T follicular helper cell (primary cell): Measurements from ENCODE around the gene CAPZA1.
"Not testable (repeated sequence)": the region's sequence is repeated elsewhere in the genome, so short reads cannot be mapped to it uniquely, and the experiment has no call there.

Experiments used
- DNase-seq: peaks from one replicate; pipeline ENCODE4 v3.0.0-alpha.2; 2020; ENCODE audit warnings: low read depth

Gene CAPZA1

DNA sequence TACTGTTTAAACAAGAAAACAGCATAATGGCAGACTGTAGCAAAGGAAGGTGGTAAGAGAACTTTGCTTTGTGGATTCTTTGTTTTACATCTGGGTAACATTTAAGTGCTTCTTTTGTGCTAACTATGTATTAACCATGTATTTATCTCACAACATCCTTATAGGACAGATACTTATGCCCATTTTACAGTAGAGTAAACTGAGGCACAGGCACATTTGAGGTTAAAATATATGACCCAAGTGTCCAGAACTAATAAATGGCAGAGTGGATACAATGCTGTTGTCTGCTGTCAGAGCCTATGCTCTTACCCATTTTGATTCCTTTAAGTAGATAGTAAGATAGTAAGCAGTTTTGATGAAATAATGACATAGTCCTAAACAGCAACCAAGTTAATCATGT is 7.3 kb downstream of the CAPZA1 start:
- DNase-seq, result no peak

DNA sequence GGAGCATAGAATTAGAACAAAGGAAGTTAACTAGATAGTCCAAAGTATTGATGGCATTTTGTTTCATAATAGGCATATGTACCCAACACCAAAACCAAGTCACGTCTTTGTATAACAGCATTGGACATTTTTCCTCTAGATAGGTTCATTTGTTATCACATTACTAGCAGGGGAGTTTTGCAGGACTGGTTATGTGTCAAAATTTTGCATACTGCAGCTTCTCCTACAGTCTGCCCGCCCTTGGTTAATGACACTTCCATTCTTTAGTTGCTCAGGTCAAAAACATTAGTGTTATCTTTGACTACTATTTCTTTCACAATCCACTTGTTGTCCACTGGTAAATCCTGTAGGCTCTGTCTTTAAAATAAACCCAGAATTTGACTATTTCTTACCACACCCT is 8.9 kb downstream of the CAPZA1 start:
- DNase-seq, result no peak

DNA sequence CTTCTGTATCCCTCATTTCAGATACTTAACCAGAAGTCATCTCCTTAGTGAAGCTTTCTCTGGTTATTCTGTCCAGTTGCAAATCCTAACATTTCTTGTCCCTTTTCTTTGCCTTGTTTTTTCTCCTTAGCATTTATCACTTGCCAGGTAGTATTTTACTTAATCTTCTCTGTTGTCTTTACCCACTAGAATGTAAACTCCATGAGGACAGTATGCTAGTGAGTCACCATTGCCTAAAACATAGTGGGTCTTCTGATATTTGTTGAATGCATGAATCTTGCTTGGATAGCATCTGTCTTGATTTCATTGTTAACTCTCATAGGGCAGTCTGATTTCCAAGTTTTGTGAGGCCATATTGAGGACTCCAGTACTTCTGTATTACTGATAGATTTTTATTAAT is 9.6 kb downstream of the CAPZA1 start:
- no peak for DNase-seq

DNA sequence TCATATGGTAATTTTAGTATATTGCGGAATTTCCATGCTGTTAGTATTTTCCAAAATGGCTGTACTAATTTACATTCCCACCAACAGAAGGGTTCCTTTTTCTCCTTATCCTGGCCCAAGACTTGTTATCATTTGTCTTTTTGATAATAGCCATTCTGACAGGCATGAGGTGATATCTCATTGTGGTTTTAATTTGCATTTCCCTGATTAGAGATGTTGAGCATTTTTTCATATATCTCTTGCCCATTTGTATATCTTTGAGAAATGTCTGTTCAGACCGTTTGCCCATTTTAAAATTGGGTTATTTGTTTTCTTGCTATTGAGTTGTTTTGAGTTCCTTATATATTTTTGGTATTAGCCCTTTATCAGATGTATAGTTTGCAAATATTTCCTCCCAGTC is 14.0 kb downstream of the CAPZA1 start:
- no peak for DNase-seq

DNA sequence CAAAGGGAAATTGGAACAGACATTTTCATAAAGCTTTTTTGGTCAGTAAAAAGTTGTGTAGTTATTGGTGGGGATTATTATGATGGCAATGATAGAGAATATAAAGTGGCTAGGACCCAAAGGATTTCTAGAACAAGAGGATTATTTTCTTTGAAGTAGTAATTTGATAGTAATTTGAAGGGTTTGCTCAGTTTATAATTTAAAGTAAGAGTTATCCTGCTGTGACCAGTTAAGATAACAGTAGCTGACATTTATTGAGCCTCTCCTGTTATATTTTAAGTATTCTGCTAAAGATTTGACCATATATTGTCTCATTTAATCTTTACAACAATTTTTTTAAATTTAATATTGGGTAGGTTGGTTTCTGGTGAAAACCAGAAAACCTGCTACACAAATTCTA is 14.7 kb downstream of the CAPZA1 start:
- DNase-seq, result no peak

DNA sequence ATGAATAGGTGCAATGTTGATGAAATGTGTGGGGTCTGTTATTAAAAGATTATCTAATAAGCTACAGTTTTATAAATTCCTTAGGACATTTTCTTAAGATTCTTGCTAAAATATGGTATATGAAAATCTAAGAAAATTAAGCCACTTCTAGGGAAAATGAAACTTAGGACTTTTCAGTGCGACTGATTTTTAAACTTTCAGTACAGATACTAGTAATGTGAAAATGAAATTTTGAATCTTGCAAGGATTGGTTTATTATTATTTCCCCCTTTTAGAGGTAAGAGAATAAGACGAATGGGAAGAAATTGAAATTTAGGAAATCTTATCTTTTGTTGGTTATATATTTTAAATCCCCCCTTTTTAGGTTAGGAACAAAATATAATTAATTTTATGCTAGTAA is 16.4 kb downstream of the CAPZA1 start:
- DNase-seq, result no peak

DNA sequence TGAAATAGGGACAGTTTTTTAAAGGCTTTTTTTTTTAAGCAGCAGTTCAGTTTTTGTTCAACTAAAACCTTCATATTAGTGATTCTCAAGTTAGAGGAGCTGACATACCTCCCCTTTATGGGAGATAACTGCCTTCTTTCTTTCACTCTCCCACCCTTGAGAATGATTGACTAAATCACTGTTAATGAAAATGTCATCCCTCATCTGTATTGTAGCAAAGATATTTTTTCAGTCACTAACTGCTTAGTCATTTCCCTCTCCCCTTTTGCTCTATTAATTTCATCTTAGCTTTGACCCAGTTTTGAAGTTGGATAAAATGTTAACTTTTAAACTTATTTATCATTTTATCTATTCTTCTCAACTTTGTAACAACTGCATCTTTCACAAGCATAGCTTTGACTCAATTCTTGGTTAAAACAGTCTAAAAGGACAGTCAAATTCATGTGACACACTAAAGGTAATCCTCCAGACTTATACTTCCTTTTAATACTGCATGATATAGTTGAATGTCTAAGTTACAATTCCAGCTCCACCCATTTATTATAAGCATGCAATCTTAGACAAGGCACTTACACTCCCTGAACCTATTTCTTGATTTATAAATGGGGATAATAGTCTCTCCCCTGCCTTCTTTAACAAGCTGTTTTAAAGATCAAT is 17.1 kb downstream of the CAPZA1 start:
- DNase-seq, result no peak

DNA sequence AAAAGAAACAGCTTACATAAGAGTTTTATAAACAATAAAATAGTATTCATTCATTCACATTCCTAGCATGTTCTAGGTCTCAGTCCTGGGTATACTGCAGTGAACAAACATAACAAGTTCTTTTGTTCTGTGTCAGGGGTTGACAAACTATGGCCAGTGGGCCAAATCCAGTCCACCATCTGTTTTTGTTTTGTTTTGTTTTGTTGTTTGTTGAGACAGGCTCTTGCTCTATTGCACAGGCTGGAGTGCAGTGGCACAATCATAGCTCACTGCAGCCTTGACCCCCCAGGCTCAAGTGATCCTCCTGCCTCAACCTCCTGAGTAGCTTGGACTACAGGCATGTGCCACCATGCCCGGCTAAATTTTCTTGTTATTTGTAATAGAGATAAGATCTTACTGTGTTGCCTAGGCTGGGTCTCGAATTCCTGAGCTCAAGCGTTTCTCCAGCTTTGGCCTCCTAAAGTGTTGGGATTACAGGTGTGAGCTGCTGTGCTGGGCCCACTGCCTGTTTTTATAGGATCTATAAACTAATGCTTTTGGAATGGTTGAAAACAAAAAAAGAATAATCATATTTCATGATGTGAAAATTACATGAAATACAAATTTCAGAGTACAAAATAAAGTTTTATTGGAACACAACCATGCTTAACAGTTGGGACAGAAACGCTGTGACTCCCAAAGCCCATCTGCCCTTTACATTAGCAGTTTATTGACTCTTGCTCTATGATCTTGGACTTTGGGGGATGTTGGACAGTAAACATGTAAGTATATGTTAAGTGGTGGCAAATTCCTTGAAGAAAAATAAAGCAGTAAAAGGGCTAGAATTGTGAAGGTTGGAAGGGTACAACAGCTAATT is 17.9 kb downstream of the CAPZA1 start:
- DNase-seq, result no peak

DNA sequence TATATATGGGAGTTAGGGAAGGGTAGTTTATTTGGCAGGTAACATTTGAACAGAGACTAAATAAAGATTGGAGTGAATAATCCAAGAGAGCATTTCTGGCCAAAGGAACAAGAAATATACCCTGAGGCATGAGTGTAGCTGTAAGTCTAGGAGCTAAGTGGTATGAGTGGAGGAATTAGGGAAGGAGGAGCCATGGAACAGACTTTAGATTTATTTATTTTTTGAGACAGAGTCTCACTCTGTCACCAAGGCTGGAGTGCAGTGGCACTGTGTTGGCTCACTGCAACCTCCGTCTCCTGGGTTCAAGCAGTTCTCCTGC is 18.4 kb downstream of the CAPZA1 start:
- no peak for DNase-seq

DNA sequence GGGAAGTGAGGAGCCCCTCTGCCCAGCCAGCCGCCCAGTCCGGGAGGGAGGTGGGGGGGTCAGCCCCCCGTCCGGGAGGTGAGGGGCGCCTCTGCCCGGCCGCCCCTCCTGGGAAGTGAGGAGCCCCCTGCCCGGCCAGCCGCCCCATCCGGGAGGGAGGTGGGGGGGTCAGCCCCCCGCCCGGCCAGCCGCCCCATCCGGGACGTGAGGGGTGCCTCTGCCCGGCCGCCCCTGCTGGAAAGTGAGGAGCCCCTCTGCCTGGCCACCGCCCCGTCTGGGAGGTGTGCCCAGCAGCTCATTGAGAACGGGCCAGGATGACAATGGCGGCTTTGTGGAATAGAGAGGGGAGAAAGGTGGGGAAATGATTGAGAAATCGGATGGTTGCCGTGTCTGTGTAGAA is 20.8 kb downstream of the CAPZA1 start:
- DNase-seq, result not testable (repeated sequence)

DNA sequence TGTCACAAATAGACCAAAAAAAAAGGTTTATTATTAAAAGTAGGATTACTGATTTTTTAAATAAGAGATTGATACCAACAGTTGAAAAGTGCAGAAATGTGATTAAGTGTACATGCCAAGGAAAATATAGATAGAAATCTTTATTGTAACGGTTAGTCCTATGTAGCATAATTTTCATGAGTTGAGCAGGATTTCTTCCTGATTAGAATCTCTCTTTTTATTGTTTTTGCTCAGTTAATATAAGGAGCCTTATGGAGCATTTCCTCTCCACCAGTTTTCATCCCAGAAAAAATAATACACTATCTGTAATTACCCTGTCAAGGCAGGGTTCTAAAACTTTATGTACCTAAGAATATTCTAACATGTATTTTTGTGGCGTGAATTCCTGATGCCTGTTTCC is 23.4 kb downstream of the CAPZA1 start:
- DNase-seq, result no peak

DNA sequence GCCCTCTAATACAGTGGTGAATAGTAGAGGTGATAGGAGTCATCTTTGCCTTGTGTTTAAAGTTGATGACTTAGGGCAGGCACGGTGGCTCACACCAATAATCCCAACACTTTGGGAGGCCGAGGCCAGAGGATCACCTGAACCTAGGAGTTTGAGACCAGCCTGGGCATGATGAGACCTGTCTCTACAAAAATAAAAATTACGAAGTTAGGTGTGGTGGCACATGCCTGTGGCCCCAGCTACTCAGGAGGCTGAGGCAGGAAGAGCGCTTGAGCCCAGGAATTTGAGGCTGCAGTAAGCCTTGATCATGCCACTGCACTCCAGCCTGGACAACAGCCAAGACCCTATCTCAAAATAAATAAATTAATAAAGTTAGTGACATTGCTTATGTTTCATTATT is 26.6 kb downstream of the CAPZA1 start:
- DNase-seq, result no peak

DNA sequence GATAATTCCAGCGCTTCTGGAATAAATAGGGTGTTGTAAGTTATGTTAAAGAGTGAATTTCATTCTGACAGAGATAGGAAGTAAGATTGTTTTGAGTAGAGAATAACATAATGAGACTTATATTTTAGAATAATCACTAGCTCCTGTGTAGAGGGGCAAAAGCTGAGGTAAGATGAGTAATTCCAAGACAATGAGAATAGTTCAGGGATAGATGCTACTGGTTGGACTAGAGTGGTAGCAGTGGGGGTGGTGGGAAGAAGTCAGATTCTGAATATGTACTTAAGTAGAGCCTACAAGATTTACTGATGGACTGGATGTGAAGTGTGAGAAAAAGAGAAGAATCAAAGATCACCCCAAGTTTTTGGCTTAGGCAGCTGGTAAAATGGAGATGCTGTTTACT is 31.6 kb downstream of the CAPZA1 start:
- DNase-seq, result no peak

DNA sequence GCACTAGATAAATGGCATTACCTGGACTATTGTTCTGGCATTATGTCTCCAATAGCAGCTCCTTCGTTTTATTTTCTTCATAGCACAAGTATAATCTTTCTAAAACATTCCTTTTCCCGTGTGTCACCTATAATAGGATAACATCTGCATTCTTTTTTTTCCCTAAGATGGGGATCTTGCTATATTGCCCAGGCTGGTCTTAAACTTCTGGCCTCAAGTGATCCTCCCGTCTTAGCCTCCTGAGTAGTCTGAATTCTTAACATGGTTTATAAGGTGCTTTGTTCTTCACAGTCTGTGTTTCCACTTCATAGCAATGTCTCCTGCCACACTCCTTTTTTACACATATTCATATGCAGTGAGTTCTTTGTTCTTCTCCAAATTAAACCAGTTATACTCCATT is 46.2 kb downstream of the CAPZA1 start:
- no peak for DNase-seq

DNA sequence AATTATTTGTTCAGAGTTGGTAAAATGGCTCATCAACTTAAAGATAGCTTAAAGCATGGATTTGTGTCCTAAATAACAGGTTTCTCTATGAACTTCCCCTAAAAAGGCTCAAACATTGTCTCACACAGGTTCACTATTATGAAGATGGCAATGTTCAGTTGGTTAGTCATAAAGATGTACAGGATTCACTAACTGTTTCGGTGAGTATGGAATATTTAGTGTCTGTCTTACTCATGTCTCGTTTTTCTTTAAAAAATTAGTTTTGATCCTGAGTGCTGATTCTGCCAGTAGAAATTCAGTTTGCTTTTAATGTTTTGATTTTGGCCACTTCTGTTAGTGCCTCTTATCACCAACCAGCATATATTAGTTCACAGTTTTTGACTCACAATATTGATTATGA is 47.3 kb downstream of the CAPZA1 start:
- no peak for DNase-seq

DNA sequence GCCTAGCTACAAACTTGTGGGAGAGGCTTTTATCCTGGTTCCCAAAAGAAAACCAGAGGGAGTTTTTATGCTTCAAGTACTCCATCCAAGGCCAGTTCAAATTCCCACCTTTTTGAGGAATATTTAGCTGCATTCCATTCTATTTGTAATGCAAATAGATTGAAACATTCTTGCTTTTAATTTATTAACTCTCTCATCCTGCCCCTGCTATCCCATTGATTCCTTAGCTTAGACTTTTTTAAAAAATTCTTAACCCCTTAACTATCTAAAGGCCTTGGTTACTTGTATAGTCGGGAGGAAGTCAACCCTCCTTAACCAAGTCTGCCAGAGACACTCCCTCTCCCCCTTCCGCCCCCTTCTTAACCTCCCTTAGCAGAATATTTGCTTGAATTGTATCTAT is 52.4 kb downstream of the CAPZA1 start:
- no peak for DNase-seq

DNA sequence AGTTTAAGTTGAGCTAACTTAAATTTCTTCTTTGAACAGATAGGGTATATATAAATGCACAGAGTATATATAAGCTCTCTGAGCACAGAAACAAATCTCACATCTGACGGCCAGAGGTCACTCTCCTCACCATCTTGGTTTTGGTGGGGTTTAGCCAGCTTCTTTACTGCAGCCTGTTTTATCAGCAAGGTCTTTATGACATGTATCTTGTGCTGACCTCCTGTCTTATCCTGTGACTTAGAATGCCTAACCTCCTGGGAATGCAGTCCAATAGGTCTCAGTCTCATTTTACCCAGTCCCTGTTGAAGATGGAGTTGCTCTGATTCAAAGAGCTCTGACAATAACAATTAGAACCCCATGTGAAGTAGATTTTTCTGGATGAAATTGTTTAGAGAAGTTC is 53.2 kb downstream of the CAPZA1 start:
- no peak for DNase-seq

DNA sequence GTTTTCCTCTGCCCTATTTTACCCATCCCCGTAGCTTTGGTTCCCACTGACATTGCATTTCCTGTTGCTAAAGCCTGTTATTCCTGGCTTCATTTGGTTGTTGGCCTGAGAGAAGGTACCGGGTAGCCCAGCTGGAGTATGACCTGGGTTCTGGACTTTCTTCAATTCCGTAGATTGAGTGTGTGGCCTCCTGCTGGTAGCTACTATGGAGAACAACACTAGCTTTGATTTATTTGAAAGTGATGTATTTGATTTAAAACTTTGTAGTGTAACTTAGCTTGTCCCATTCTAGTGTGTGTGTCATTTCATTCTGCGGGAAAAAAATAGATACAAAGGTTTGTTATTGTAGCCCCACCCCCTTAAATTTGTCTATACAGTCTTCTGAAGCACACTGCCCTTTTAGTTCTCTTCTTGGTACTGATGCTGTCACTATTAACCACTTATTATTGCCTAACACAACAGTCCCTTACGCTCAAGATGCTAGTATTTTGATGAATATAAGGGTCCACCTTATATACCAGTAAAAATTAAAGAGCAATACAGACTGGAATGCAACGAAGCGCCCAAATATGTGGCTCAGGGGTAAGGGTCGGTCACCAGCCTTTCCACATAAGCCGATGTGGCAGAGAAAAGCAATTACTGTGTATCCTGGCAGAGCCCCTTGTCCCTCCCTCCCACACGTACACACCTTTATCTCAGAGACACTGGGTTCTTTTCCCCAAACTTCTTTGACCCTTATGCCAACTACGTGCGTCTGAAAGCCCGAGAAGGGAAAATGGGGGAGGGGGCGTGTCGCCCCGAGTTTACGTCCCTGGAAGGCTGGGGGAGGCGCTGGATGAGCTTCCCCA is 54.2 kb downstream of the CAPZA1 start:
- DNase-seq, result no peak

DNA sequence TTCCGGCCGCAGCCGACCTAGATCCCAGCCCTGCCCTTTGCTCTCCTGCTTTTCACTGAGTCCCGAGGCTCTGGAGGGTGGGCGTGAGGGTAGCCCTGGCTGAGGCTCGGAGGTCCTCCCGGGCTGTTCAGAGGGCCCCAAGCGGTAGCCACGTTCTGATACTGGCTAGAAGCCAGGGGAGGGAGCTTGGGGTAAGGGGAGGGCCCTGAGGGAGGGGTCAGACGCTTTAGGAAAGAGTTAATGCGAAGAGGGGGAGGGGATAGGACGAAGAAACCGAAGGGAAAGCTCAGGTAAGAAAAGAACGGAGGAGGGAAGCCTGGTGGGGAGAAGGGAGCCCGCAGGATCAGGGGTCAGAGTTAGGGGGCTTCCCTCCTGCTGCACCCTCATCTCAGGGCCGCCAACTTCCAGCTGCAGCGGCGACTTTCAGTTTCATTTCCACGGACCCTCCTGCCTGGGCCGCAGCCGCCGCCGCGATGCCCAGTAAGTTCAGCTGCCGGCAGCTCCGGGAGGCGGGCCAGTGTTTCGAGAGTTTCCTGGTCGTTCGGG is 54.9 kb downstream of the CAPZA1 start, which contains the start of gene MOV10:
Gene MOV10, plus strand, starts transcription at position 220 of the 546 bp plus-strand sequence. Its CDS starts 254 bp downstream, at position 474.
- DNase-seq, result peak; percentile 40

DNA sequence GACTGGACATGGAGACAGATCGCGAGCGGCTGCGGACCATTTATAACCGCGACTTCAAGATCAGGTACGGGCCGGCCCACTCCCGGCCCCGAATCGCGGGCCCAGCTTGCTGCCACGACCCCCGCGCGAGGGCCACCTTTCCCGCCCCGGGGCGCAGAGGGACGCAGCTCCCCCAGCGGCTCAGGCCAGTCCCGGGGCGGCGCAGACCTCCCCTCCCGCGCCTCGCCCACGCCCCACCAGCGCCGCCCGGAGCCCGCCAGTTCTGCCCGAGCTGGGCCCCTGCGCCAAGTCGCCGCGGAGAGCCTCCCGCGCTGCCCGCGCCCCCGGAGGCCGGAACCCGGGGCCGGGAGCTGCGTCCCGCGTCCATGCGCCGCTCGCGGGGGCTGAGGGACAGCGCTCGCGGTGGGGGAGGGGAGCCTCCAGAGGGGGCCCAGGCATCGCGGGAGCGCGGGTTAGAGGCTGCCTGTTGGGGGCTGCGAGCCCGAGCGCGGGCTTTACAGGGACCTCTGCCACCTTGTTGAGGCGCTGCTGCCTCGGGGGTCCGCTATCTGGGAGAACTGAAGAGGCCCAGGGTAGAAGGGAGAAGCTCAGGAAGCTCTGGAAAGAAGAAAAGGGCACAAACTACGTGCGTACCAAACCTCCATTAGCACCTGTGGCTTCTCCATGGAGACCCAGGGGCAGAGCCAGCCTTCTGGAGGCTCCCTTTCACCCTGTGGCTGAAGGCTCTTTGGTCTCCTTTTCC is 55.5 kb downstream of the CAPZA1 start:
- DNase-seq, result peak; percentile 10

DNA sequence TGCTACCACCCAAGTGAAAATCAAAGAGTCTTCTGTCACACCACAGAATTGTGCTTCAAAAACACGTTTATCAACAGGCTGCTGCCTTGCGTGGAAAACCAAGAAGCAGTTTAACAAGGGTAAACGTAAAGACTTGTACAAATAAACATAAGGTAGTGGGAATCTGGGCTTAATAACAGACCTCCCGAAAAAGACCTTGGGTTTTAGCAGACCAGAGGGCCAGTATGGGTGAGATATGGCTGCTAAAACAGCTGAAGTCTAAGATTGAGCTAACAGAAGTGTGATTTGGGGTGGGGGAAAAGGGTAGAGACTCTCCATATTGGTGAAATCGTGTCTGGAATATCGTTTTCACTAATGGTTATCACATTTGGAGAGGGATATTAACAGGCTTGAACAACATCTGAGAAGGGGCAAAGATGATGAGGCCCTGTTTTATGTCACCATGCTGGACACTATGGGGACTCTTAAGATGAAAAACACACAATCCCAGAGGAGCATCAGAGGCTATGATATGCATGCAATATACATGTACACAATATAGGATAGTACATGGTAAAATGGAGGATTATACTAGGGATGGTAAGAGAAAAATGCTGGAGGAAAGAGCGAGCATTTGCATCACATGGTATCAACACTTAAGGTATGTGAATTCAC is 56.2 kb downstream of the CAPZA1 start:
- DNase-seq, result no peak
